HG02885 (cell line): ENCODE measurements around the gene WFS1.

Experiments
- ATAC-seq: cut with Tn5 transposase; IDR thresholded peaks from one replicate; pipeline ENCODE4 v1.9.1; 2021; ENCODE audit warnings: mild to moderate bottlenecking; ENCODE audit not compliant: unreplicated experiment, poor library complexity

WFS1 gene

GRCh38 chr4:6350646-6351045, 81.0 kb downstream of the WFS1 start:
- ATAC-seq, result no peak

DNA sequence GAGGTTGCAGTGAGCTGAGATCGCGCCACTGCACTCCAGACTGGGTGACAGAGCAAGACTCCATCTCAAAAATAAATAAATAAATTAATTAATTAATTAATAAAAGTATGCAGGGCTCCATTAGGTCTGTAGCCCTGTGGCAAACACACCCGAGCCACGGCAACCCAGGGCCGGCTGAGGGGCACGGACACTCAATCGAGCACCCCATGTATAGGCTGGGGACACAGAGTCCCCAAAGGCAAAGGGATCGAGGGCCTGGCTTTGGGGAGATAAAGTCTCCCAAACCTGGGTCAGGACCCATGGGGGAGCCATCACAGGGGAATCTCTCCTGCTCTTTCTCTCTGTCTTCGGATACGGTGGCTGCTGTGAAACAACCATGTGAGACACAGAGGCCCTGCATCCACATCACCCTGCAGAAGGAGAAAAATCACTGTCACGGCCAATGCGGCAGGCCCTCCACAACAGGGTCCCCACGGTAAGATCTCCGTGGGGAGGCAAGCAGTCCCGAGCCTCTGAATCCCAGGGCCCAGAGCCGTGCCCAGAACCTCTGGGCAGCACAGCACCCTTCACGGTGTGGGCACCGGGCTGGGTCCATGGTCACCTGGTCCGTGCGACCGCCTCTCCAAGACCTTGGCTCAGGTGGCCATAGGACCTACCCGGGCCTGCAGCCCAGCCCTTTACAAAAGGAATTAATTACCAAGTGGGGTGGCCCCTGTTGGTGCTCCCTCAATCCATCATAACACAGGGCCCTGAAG, 81.8 kb downstream of the WFS1 start:
- no peak for ATAC-seq

DNA sequence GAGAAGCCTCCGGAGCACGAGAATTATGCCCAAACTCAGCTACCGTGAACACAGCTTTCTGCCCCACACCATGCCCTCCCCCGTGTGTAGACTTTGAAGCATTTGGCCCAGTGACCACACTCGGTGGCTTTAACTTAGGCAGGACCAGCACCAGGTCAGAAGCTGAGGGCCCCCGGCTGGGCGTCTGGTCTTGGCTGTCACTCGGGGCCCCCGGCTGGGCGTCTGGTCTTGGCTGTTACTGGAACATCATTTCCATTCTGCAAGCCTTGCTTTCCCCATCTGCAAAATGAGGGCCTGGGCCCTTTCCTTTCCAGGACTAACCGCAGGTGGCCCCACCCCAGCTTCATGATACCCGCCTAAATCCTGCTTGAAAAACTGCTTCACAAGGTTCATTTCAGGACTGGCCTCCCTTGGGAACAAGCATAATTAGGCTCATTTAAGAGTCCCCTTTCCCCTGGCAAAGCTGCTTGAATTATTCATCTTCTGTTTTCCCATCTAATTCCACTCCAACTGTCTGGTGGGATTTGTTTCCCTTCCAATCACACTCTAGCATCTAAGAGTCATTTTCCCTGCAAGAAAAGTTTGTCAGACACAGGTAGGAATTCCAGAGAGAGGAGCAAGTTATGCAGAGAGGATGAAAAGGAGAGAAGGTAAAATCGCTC, 82.5 kb downstream of the WFS1 start:
- ATAC-seq, result no peak
